GM06990 (cell line): ENCODE results near the gene GRHPR.
"Not testable (repeated sequence)": the region's sequence is repeated elsewhere in the genome, so short reads cannot be mapped to it uniquely, and the experiment has no call there.

ENCODE experiments used
- DNase-seq: peaks from one replicate; pipeline ENCODE4 v3.0.0-alpha.2; 2011; ENCODE audit not compliant: insufficient read length; ENCODE audit errors: extremely low read depth
- H3K27me3 ChIP-seq: replicated peaks from 2 replicates; pipeline ENCODE4 v1.6.0; 2011; ENCODE audit warnings: low read length; ENCODE audit not compliant: control insufficient read depth, insufficient read depth
- H3K36me3 ChIP-seq: 2 replicates; pipeline ENCODE4 v1.5.1; 2011; ENCODE audit warnings: low read length; ENCODE audit not compliant: control insufficient read depth, insufficient read depth
- H3K4me3 ChIP-seq: replicated peaks from 2 replicates; pipeline ENCODE4 v1.5.1; 2011; ENCODE audit warnings: low read depth, mild to moderate bottlenecking, control low read depth, low read length
- TF ChIP-seq, protein P1 (sequence below): IDR thresholded peaks from 2 replicates; pipeline ENCODE4 v1.5.1; 2011; ENCODE audit warnings: low read length, control low read depth, mild to moderate bottlenecking, inconsistent platforms; ENCODE audit not compliant: insufficient read depth, poor library complexity, severe bottlenecking

GRHPR gene

DNA sequence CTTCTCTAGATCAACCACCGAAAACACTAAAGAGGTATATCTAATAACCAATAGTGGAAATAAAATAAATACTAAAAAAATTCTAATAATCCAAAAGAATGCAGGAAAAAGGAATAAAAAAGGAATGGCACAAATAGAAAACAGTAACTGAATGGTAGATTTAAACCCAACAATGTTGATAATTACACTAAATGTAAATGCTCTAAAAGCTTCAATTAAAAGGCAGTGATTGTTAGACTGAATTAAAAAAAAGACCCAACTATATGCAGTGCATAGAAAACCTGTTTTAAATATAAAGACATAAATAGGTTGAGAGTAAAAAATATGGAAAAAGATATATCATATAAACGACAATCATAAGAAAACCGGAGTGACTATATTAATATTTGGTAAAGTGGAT lies 51.9 kb downstream of the GRHPR start:
- Histone ChIP-seq H3K4me3 (no peak overlapping the region), H3K36me3 (no peaks in the 10 kb centered on the region), H3K27me3 (no peaks in the 10 kb centered on the region)
- no peak for DNase-seq
- TF ChIP-seq, protein P1, sequence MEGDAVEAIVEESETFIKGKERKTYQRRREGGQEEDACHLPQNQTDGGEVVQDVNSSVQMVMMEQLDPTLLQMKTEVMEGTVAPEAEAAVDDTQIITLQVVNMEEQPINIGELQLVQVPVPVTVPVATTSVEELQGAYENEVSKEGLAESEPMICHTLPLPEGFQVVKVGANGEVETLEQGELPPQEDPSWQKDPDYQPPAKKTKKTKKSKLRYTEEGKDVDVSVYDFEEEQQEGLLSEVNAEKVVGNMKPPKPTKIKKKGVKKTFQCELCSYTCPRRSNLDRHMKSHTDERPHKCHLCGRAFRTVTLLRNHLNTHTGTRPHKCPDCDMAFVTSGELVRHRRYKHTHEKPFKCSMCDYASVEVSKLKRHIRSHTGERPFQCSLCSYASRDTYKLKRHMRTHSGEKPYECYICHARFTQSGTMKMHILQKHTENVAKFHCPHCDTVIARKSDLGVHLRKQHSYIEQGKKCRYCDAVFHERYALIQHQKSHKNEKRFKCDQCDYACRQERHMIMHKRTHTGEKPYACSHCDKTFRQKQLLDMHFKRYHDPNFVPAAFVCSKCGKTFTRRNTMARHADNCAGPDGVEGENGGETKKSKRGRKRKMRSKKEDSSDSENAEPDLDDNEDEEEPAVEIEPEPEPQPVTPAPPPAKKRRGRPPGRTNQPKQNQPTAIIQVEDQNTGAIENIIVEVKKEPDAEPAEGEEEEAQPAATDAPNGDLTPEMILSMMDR, result no peak

DNA sequence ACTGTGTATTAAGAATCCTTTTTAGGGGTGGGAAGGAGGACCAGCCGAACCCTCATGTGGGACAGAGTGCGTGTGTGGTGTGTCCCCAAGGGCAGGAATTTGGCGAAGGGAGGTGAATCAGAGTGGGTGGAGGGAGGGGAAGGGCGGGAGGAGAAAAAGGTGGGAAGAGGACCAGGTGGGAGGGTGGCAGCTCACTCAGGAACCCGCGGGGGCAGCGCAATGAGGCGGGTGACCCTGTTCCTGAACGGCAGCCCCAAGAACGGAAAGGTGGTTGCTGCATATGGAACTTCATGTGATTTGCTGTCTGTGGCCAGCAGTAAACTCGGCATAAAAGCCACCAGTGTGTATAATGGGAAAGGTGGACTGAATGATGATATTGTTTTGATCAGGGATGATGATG lies 54.4 kb downstream of the GRHPR start:
- DNase-seq, result no peak
- Histone ChIP-seq H3K36me3 (no peaks in the 10 kb centered on the region), H3K27me3 (no peaks in the 10 kb centered on the region), H3K4me3 (no peak overlapping the region)
- TF ChIP-seq, protein P1, result no peak

DNA sequence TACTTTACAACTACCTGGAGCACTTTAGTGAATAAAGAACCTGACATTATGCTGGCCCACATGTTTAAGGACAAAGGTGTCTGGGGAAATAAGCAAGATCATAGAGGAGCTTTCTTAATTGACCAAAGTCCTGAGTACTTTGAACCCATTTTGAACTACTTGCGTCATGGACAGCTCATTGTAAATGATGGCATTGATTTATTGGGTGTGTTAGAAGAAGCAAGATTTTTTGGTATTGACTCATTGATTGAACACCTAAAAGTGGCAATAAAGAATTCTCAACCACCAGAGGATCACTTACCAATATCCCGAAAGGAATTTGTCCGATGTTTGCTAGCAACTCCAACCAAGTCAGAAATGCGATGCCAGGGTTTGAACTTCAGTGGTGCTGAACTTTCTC lies 54.9 kb downstream of the GRHPR start:
- not testable (repeated sequence) for H3K36me3 ChIP-seq, H3K27me3 ChIP-seq, DNase-seq, H3K4me3 ChIP-seq

DNA sequence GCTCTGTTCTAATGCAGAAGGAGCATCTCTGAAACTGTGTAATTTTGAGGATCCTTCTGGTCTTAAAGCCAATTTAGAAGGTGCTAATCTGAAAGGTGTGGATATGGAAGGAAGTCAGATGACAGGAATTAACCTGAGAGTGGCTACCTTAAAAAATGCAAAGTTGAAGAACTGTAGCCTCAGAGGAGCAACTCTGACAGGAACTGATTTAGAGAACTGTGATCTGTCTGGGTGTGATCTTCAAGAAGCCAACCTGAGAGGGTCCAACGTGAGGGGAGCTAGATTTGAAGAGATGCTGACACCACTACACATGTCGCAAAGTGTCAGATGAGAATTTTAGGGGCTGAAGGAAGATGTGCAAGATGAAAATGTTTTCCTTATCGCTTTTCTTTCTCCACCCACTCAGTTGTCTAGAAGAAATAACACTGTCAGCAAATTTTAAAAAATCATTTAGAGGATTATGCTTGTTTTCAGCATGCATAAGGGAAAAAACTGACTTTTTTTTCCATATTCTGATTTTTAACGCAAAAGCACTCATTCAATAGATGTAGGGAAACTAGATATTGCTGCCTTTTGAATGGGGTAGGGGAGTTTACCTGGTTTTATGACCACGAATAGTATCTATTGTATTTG lies 55.6 kb downstream of the GRHPR start:
- H3K27me3 ChIP-seq, H3K36me3 ChIP-seq, DNase-seq, H3K4me3 ChIP-seq: not testable (repeated sequence)

DNA sequence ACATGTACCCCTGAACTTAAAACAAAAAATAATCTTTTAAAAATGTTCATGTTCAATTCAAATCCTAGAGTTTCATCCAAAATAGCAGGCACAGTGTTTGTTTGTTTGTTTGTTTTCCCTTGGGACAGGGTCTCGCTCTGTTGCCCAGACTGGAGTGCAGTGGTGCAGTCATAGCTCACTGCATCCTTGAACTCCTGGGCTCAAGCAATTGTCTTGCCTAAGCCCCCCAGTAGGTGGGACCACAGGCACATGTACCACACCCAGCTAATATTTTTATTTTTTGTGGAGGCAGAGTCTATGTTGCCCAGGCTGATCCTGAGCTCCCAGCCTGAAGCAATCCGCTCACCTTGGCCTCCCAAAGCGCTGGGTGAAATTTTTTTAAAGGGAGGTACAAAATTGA lies 58.3 kb downstream of the GRHPR start:
- DNase-seq, result no peak
- TF ChIP-seq, protein P1, result no peak

DNA sequence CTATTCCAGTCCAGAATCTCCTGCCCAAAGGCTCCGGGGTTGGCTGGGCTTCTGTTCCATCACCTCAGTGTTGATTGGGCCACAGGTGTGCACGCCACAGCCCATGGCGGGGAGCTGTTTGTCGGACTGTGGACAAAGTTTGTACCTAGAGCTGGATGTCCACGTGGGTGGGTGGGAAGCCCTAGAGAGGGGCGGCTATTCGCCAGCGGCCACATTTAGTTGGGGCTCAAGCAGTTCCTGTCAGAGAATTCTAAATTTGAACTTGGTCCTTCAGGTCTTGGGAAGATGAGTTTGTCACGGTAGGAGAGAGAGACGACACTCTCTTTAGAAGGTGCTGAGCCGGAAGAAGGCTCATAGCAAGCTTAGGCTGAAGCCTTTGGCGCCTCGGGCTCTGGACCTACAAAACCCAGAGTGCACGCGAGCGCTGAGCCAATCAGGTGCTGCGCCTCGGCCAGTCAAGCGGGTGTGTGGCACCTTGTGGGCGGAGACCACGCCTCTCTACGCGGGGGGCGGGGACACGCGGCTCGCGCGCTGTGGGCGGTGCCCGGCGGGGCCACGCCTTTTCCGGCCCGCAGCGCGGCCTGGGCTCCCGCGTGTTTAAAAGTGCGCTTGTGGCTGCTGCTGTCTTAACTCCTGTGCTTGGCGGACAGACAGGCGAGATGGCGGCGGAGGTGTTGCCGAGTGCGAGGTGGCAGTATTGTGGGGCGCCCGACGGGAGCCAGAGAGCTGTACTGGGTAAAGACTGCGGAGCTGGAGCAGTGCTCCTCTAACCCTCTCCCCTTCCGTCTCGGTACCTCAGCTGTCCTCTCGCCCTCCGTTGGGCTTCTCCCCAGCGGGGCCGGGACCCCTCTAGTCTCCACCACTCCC lies 63.1 kb downstream of the GRHPR start, which contains the start of gene POLR1E:
Gene POLR1E, plus strand, starts transcription at position 560 of the 867 bp plus-strand sequence. Its CDS starts 100 bp downstream, at position 660.
- Histone ChIP-seq H3K36me3 (peaks cover 2% of the 10 kb centered on the region), H3K4me3 (peak within 1 kb of the TSS; percentile 95), H3K27me3 (no peaks in the 10 kb centered on the region)
- peak; percentile 97 for DNase-seq
- TF ChIP-seq, protein P1, result no peak

More for the DNA sequence above, 58.3 kb downstream of the GRHPR start:
- no peaks in the 10 kb centered on the region for H3K27me3 ChIP-seq
- no peaks in the 10 kb centered on the region for H3K36me3 ChIP-seq
- no peak overlapping the region for H3K4me3 ChIP-seq
